B cell (primary cell): Measurements from ENCODE around the gene CCDC74B.
"Not testable (repeated sequence)": the region's sequence is repeated elsewhere in the genome, so short reads cannot be mapped to it uniquely, and the experiment has no call there.

Experiments used
- EZH2 ChIP-seq: IDR thresholded peaks from 2 replicates; pipeline ENCODE4 v1.6.1; 2012; ENCODE audit warnings: borderline replicate concordance, low read depth, mild to moderate bottlenecking, moderate library complexity, low read length; ENCODE audit not compliant: insufficient read depth, poor library complexity, severe bottlenecking
- TF ChIP-seq, protein P1 (sequence below): fragments of 200-600 bp; IDR thresholded peaks from one replicate; pipeline ENCODE4 v1.8.0; 2022; ENCODE audit warnings: antibody characterized with exemption, mild to moderate bottlenecking

DNA sequence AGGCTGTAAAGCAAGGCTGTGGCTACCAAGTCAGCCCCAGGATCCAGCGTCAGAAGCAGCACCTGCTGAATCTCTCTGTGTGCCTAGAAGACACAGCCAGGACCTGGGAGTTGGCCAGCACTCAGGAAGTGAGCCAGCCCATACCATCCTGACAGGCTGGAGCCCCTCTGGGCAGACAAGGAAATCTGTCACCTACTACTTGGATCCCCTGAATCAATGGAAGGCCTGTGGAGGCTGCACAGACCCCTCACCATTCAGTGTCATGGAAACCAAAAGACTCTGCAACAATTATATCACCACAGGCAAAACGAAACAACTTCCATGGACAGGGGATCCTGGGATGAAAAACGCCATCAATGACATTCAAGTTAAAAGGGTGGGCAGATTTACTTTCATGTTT, 21.7 kb upstream of the CCDC74B start:
- TF ChIP-seq, protein P1, sequence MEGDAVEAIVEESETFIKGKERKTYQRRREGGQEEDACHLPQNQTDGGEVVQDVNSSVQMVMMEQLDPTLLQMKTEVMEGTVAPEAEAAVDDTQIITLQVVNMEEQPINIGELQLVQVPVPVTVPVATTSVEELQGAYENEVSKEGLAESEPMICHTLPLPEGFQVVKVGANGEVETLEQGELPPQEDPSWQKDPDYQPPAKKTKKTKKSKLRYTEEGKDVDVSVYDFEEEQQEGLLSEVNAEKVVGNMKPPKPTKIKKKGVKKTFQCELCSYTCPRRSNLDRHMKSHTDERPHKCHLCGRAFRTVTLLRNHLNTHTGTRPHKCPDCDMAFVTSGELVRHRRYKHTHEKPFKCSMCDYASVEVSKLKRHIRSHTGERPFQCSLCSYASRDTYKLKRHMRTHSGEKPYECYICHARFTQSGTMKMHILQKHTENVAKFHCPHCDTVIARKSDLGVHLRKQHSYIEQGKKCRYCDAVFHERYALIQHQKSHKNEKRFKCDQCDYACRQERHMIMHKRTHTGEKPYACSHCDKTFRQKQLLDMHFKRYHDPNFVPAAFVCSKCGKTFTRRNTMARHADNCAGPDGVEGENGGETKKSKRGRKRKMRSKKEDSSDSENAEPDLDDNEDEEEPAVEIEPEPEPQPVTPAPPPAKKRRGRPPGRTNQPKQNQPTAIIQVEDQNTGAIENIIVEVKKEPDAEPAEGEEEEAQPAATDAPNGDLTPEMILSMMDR = not testable (repeated sequence)
- TF ChIP-seq EZH2 = not testable (repeated sequence)
